ENCODE measurements around the gene SERINC5. TPM values are rescaled to one million over a fixed set of nuclear protein-coding genes. Genes with fewer than 3 reads are reported as not detected.

SERINC5 gene
- total RNA-seq, 1 experiment from 2014 or later = 70.6 TPM

GRCh38 chr5:80288177-80288576, 32.3 kb upstream of the SERINC5 start:
- ChIA-PET CTCF (no interaction called here), POLR2A (no interaction called here)
- Histone ChIP-seq H3K27ac (ENCODE audit: low read length) (no peak overlapping the region), H3K9me3 (ENCODE audit: control insufficient read depth, insufficient read depth, low read depth, low read length) (no peaks in the 10 kb centered on the region), H3K36me3 (ENCODE audit: control insufficient read depth, insufficient read depth, low read length) (no peaks in the 10 kb centered on the region), H3K27me3 (ENCODE audit: control insufficient read depth, insufficient read depth, low read length) (no peaks in the 10 kb centered on the region), H3K4me1 (ENCODE audit: control insufficient read depth, insufficient read depth, low read length) (no peaks in the 10 kb centered on the region), H3K4me3 (ENCODE audit: low read depth in 2 of 2, low read length in 2 of 2) (no peak overlapping the region)
- intact Hi-C loops (cut with micrococcal nuclease; ENCODE audit: unreplicated experiment) (no loop called here), in situ Hi-C loops (cut with HindIII; ENCODE audit: low pct_unique_long_range_greater_than_20kb, low sequenced_read_pairs) (no loop called here)
- BruUV-seq (replicated peaks) = no TSS peak
- no peak for TF ChIP-seq CTCF (IDR thresholded peaks at IDR 0.05)
- TF ChIP-seq REST (IDR thresholded peaks at IDR 0.05; ENCODE audit: insufficient read depth in 1 of 2, low read depth in 2 of 2, low read length in 1 of 2) = no peak
- TF ChIP-seq TCF7L2 (IDR thresholded peaks at IDR 0.05; ENCODE audit: low read depth, low read length) = no peak
- TF ChIP-seq SIN3A (IDR thresholded peaks at IDR 0.05; ENCODE audit: borderline replicate concordance, insufficient read depth, low read depth, low read length) = no peak
- no peak for TF ChIP-seq POLR2AphosphoS5 (IDR thresholded peaks at IDR 0.05; ENCODE audit: low read depth, low read length)
- DNase-seq (ENCODE audit: low read depth, low spot score) = no peak
- no peak for ATAC-seq

- intact Hi-C loops (cut with micrococcal nuclease; ENCODE audit: unreplicated experiment) (no loop called here), in situ Hi-C loops (cut with HindIII; ENCODE audit: low pct_unique_long_range_greater_than_20kb, low sequenced_read_pairs) (no loop called here)
- DNase-seq (ENCODE audit: low read depth, low spot score) = no peak
- BruUV-seq (replicated peaks) = no TSS peak
- TF ChIP-seq REST (IDR thresholded peaks at IDR 0.05; ENCODE audit: insufficient read depth in 1 of 2, low read depth in 2 of 2, low read length in 1 of 2) (no peak), POLR2AphosphoS5 (IDR thresholded peaks at IDR 0.05; ENCODE audit: low read depth, low read length) (no peak), CTCF (IDR thresholded peaks at IDR 0.05) (no peak)
- H3K36me3 ChIP-seq (ENCODE audit: control insufficient read depth, insufficient read depth, low read length) = no peaks in the 10 kb centered on the region
- H3K4me3 ChIP-seq (ENCODE audit: low read depth in 2 of 2, low read length in 2 of 2) = no peak overlapping the region
- H3K4me1 ChIP-seq (ENCODE audit: control insufficient read depth, insufficient read depth, low read length) = no peaks in the 10 kb centered on the region
- CTCF ChIA-PET = interaction anchor here (1.2 kb wide), 1 partner anchor 10 kb away, joined by 3 read pairs; no protein-coding TSS in a partner anchor
- H3K9me3 ChIP-seq (ENCODE audit: control insufficient read depth, insufficient read depth, low read depth, low read length) = no peaks in the 10 kb centered on the region
- no peak overlapping the region for H3K27ac ChIP-seq (ENCODE audit: low read length)
- POLR2A ChIA-PET = interaction anchor here (0.7 kb wide), 1 partner anchor 46 kb away, joined by 3 read pairs; no protein-coding TSS in a partner anchor
- no peaks in the 10 kb centered on the region for H3K27me3 ChIP-seq (ENCODE audit: control insufficient read depth, insufficient read depth, low read length)
- no peak for ATAC-seq
These were observed 28.9 kb upstream of the SERINC5 start for GRCh38 chr5:80284720-80285119.

Measured in Panc1 (cell line).